HUES64 (cell line): ENCODE measurements around the gene SUCLG2.
"Not testable (repeated sequence)": the region's sequence is repeated elsewhere in the genome, so short reads cannot be mapped to it uniquely, and the experiment has no call there.

Source experiments
- H3K27ac ChIP-seq: 2 replicates; pipeline ENCODE4 v1.7.0; 2013; ENCODE audit warnings: low read depth, low read length, inconsistent platforms
- H3K27me3 ChIP-seq: 2 replicates; pipeline ENCODE4 v1.6.1; 2013; ENCODE audit warnings: mild to moderate bottlenecking, low read length; ENCODE audit not compliant: insufficient read depth
- H3K36me3 ChIP-seq: 2 replicates; pipeline ENCODE4 v1.6.1; 2013; ENCODE audit warnings: mild to moderate bottlenecking, low read length; ENCODE audit not compliant: insufficient read depth
- H3K4me1 ChIP-seq: 2 replicates; pipeline ENCODE4 v1.6.1; 2013; ENCODE audit warnings: mild to moderate bottlenecking, low read length, moderate library complexity; ENCODE audit not compliant: insufficient read depth
- H3K4me3 ChIP-seq: 2 replicates; pipeline ENCODE4 v1.5.1; 2013; ENCODE audit warnings: mild to moderate bottlenecking, low read length, moderate library complexity
- H3K9ac ChIP-seq: 2 replicates; pipeline ENCODE4 v1.6.1; 2013; ENCODE audit warnings: mild to moderate bottlenecking, low read depth, low read length
- H3K9me3 ChIP-seq: 2 replicates; pipeline ENCODE4 v1.6.1; 2013; ENCODE audit warnings: low read depth, low read length; ENCODE audit not compliant: insufficient read depth
- WGBS: fragments of 150-250, 120-280 bp; methylation state at CpG from one replicate; pipeline ENCODE4 v1.1.7; 2013; ENCODE audit warnings: missing lambda C conversion rate; 5-methylcytosine and 5-hydroxymethylcytosine counted together

SUCLG2 gene

DNA sequence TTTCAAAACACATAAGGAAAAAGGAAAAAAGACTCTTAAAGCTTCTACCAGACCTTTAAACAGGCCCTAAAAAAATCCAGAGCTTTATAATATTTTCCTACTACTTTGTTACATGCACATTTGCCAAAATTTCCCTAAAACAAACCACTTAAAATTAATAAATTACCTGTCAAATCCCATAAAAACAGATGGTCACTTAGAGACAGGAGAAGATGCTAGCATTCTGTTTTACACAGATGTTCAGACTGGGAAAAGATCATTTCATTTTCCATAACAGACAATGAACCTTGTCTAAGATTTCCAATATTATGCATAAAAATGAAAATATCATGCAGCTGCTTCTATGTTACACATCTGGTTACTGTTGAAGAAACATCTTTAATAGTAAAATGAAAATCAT, 66.6 kb downstream of the SUCLG2 start:
- H3K36me3 ChIP-seq = no peaks in the 10 kb centered on the region
- no peaks in the 10 kb centered on the region for H3K4me1 ChIP-seq
- no peak overlapping the region for H3K27ac ChIP-seq
- H3K9me3 ChIP-seq = no peaks in the 10 kb centered on the region
- H3K4me3 ChIP-seq = no peak overlapping the region
- H3K9ac ChIP-seq = no peak overlapping the region
- no peaks in the 10 kb centered on the region for H3K27me3 ChIP-seq

DNA sequence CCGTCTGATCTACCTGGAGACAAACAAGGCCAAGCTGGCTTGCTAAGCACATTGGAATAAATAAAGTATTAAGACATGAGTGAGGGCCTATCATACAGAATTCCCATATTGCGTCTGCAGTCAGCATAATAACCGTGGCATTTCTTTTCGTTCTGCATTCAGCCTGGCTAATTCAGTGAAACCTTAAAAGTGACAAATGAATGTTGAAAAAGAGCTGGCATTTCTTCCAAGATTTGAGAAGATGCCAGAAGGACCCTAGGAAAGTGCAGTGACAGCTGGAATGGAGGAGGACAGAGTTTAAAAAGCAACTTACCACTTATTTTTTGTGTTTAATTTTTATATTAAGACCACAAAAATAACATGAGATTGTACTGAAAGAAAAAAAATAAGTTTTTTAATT, 67.1 kb downstream of the SUCLG2 start:
- H3K27me3 ChIP-seq = no peaks in the 10 kb centered on the region
- 98% methylated on average over 4 of the region's 4 CpGs for WGBS
- H3K4me3 ChIP-seq = no peak overlapping the region
- no peaks in the 10 kb centered on the region for H3K4me1 ChIP-seq
- no peaks in the 10 kb centered on the region for H3K9me3 ChIP-seq
- no peak overlapping the region for H3K27ac ChIP-seq
- no peak overlapping the region for H3K9ac ChIP-seq
- no peaks in the 10 kb centered on the region for H3K36me3 ChIP-seq

DNA sequence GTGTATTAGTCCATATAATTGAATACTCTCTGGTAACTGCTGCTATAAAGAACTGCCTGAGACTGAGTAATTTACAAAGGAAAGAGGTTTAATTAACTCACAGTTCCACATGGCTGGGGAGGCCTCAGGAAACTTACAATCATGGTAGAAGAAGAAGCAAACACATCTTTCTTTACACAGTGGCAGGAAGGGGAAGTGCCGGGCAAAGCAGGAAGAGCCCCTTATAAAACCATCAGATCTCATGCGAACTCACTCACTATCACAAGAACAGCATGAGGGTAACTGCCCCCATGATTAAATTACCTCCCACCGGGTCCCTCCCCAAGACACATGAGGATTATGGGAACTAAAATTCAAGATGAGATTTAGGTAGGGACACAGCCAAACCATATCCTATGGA, 69.8 kb downstream of the SUCLG2 start:
- not testable (repeated sequence) for H3K27me3 ChIP-seq, H3K9ac ChIP-seq, H3K4me1 ChIP-seq, H3K36me3 ChIP-seq, H3K9me3 ChIP-seq, H3K27ac ChIP-seq, H3K4me3 ChIP-seq
- WGBS = 96% methylated on average over 3 of the region's 3 CpGs

DNA sequence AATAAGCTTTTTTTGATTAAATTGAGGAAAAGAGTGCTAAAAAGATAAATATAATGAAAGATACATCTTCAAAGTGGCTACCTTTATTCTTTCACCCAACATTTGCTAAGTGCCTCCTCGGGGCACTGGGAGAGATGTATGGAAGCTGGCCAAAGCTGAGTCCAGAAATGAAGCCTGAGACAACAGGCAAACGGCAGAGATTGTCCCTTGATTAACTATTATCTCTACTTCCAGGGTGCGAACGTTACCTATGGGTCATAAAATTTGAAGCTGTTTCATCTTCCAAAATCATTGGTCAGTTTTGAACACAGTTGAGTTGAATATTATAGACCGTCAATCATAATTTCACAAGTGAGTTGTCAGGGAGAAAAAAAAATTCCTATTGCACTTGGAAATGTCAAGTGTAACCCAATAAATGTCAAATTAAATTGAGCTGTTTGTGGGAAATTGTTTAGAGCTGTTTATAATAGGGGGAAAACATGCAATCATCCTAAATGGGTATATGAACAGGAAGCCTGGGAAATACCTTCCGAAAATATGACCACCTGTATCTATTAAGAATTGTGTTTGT, 73.9 kb downstream of the SUCLG2 start:
- Histone ChIP-seq H3K9me3 (no peaks in the 10 kb centered on the region), H3K9ac (no peak overlapping the region), H3K36me3 (no peaks in the 10 kb centered on the region), H3K4me3 (no peak overlapping the region), H3K27ac (no peak overlapping the region), H3K4me1 (no peaks in the 10 kb centered on the region), H3K27me3 (no peaks in the 10 kb centered on the region)
- WGBS = 96% methylated on average over 6 of the region's 6 CpGs

DNA sequence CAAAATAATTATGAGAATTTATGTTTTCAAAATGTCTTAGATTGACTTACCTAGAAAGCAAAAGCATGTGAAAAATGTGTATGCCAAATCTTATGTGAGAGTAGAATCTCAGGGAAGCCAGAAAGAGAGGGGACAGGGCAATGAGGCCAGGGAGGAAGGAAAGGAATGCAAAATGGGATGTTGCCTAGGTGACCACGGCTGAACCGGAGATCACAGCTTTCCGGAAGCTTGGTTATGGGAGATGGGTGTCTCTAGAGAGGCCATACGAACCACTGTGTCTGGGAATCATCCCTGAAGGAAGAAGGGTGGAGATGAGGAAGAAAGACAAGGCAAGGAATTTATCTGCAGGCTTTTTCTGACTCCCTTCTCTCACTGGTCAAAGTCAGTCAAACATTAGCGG, 76.0 kb downstream of the SUCLG2 start:
- Histone ChIP-seq H3K4me3 (no peak overlapping the region), H3K36me3 (no peaks in the 10 kb centered on the region), H3K27me3 (no peaks in the 10 kb centered on the region), H3K27ac (no peak overlapping the region), H3K4me1 (no peaks in the 10 kb centered on the region), H3K9ac (no peak overlapping the region), H3K9me3 (no peaks in the 10 kb centered on the region)
- WGBS = 91% methylated on average over 5 of the region's 5 CpGs

DNA sequence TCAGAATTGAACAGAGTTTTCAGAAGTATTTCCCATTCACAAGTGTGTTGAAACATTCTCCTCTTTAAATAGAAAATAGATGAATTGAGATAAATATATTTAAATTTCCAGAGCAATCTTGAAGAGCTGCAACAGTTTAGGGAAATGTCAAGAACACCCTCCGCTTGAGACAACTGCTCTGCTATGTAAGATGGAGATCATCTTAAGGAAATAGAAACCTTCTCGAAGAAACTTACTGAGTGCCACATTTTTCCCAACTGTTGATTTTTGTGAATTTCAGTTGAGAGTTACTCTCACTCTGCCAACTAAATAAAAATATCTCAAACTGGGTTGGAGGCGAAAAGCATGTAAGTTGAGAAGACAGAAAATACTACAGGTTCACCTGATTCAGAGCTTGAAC, 78.0 kb downstream of the SUCLG2 start:
- no peak overlapping the region for H3K9ac ChIP-seq
- 0 out of 2 replicates have a peak, but pooled peaks cover 4% of the 10 kb centered on the region for H3K36me3 ChIP-seq
- H3K4me1 ChIP-seq = no peaks in the 10 kb centered on the region
- 100% methylated on average over 3 of the region's 3 CpGs for WGBS
- no peak overlapping the region for H3K27ac ChIP-seq
- no peak overlapping the region for H3K4me3 ChIP-seq
- H3K9me3 ChIP-seq = peaks cover 6% of the 10 kb centered on the region; the same call in 1 of the 2 replicates
- no peaks in the 10 kb centered on the region for H3K27me3 ChIP-seq

DNA sequence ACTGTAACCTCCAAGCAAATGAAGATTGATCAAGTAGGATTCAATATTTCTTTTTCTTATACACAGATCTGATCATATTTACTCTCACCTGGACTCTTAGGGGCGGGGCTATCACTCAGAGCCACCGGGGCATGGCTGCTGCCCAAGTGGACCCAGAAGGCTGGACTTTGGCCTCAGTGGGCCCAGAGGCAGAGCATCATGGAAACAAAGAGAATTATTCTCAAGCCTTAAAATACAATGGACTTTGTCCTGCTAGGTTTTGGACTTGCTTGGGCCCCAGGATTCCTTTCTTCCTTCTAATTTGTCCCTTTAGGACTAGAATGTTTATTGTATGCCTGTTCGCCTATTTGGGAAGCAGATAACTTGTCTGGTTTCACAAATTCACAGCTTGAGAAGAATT, 85.1 kb downstream of the SUCLG2 start:
- Histone ChIP-seq H3K4me1 (no peaks in the 10 kb centered on the region), H3K9ac (no peak overlapping the region), H3K36me3 (0 out of 2 replicates have a peak, but pooled peaks cover 4% of the 10 kb centered on the region), H3K27me3 (no peaks in the 10 kb centered on the region), H3K4me3 (no peak overlapping the region), H3K27ac (no peak overlapping the region), H3K9me3 (peaks cover 18% of the 10 kb centered on the region)
- WGBS = 96% methylated on average over 3 of the region's 3 CpGs

DNA sequence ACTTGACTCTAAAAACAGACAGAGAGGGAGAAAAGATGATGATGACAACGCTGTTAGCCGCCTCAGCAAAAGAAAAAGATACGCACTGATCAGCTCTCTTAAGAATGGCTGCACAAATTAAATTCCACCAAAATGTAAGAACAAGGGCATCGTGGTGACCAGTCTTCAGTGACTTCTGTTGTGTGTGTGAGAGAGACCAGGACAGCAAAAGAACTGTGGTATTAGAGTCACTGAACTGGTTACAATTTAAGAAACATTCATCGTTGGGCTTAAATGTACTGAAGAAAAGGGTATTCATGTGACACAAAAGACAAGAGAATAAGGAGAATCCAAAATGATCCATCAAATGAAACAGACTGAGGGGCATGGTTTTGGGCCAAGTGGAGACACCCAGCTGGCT, 86.5 kb downstream of the SUCLG2 start:
- Histone ChIP-seq H3K9ac (no peak overlapping the region), H3K27me3 (no peaks in the 10 kb centered on the region), H3K4me1 (no peaks in the 10 kb centered on the region), H3K9me3 (peaks cover 18% of the 10 kb centered on the region), H3K27ac (no peak overlapping the region), H3K4me3 (no peak overlapping the region), H3K36me3 (0 out of 2 replicates have a peak, but pooled peaks cover 4% of the 10 kb centered on the region)
- WGBS = 92% methylated on average over 5 of the region's 5 CpGs

DNA sequence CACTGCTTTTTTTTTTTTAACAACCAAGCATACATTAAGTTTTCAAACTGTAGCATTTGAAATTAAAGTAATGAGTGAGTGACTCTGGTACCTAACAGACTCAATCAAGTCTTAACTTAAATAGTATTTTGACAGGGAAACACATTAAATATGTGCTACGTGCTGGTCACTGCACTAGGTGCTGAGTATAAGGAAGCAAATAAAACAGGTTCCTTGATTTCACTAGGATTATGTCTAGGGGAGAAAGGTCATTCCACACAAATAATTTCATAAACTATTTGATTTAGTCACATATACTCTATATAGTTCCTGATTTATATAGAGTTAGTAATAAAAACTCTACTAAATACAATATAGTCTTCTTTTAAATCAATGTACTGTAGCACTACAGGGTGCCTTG, 89.4 kb downstream of the SUCLG2 start:
- H3K4me1 ChIP-seq = no peaks in the 10 kb centered on the region
- H3K27ac ChIP-seq = no peak overlapping the region
- H3K9ac ChIP-seq = no peak overlapping the region
- no peaks in the 10 kb centered on the region for H3K36me3 ChIP-seq
- H3K4me3 ChIP-seq = no peak overlapping the region
- WGBS = 100% methylated on average over 1 of the region's 1 CpG
- no peaks in the 10 kb centered on the region; the same call in 1 of the 2 replicates for H3K9me3 ChIP-seq
- no peaks in the 10 kb centered on the region for H3K27me3 ChIP-seq

DNA sequence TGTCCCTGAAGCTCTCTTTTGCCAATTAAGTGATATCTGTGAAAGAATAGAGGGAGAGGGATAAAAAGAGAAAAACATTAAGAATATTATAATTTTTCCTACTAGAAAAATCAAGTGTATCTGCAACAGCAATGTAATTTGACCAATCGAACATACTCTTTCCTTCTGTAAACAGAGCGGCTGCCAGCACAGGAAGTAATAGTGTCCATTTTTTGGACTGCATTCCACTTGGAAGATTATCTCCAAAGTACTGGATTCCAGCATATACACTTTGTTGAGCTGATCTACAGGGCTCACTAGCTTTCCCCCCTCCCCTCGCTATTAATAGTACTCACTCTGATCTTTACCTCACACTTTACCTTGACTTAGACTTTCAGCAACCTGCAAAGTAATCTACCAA, 90.4 kb downstream of the SUCLG2 start:
- no peak overlapping the region for H3K27ac ChIP-seq
- H3K27me3 ChIP-seq = no peaks in the 10 kb centered on the region
- H3K36me3 ChIP-seq = no peaks in the 10 kb centered on the region
- no peaks in the 10 kb centered on the region for H3K9me3 ChIP-seq
- no peaks in the 10 kb centered on the region for H3K4me1 ChIP-seq
- H3K4me3 ChIP-seq = no peak overlapping the region
- 95% methylated on average over 3 of the region's 3 CpGs for WGBS
- no peak overlapping the region for H3K9ac ChIP-seq

DNA sequence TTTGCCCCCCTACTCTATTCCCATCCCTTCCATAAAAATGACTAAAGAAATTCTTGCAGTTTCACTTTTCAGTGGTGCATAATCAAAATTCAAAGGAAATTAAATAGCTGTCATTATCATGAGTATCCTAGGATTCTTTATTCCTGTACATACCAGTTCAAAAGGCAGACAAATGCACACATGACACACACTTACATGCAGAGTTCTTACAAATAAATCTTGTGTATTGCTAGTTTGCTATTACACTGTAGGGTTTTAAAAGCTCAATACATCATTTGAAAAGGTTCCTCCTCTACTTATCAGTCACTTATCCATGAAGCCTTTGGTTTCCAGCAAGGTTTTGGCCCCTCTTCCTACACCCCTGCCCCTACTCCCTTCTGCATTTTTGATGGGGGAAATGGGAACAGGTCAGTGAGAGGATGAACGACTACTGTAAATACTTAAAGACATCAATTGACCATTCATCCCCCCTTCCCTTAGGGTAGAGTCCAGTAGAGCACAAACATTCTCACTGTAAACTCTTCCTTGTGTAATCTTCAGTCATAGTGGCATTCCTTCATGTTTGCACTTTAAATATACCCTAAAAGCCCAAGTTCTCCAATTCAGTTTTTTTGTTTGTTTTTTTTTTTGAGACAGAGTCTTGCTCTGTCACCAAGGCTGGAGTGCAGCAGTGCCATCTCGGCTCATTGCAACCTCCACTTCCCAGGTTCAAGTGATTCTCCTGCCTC, 92.6 kb downstream of the SUCLG2 start:
- no peaks in the 10 kb centered on the region for H3K9me3 ChIP-seq
- H3K4me1 ChIP-seq = no peaks in the 10 kb centered on the region
- H3K27ac ChIP-seq = no peak overlapping the region
- WGBS = 97% methylated on average over 2 of the region's 2 CpGs
- no peak overlapping the region for H3K9ac ChIP-seq
- no peaks in the 10 kb centered on the region for H3K36me3 ChIP-seq
- H3K4me3 ChIP-seq = no peak overlapping the region
- H3K27me3 ChIP-seq = no peaks in the 10 kb centered on the region

DNA sequence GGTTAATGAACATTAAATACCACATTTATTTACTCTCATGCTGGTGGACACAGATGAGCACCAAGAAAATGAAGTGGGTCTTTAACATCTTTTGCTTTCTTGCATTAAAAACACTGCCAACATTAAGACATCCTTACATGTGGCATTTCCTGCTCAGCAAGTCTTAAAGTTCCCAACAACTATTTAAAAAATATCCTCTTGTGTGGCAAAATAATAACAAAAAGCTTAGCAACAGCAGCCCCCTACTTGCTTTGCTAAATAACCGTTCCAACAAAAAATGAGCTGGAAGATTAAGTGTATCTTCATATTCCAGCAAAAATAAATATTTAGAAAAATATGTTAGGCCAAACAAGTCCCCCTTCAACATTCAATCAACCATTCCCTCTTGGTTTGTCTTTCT, 93.1 kb downstream of the SUCLG2 start:
- Histone ChIP-seq H3K4me1 (no peaks in the 10 kb centered on the region), H3K36me3 (no peaks in the 10 kb centered on the region), H3K9ac (no peak overlapping the region), H3K9me3 (no peaks in the 10 kb centered on the region), H3K4me3 (no peak overlapping the region), H3K27me3 (no peaks in the 10 kb centered on the region), H3K27ac (no peak overlapping the region)
- WGBS = no CpG with 5 or more reads among the region's 1 CpG
